Esophagus muscularis mucosa (tissue), 4 donors: ENCODE data around the gene UBASH3B. TPM values are rescaled to one million over a fixed set of nuclear protein-coding genes. Genes with fewer than 3 reads are reported as not detected.
A peak's percentile ranks its signal among the peaks of the same experiment; 100 is the strongest.
"Not testable (repeated sequence)": the region's sequence is repeated elsewhere in the genome, so short reads cannot be mapped to it uniquely, and the experiment has no call there.

Experiments used
- DNase-seq: peaks from one replicate; pipeline ENCODE4 v3.0.0-alpha.2; 2017; ENCODE audit errors: extremely low spot score
- H3K27ac ChIP-seq, 4 donors: fragments of 200-600 bp; sonication (generic); replicated peaks in 1 of 4; 1 replicate in 3 of 4; 2 replicates in 1 of 4; pipeline ENCODE4 v1.5.1; 2016 to 2019; ENCODE audit warnings: mild to moderate bottlenecking in 1 of 4
- H3K27me3 ChIP-seq, 4 donors: fragments of 200-600 bp; sonication (generic); one replicate each; pipeline versions ENCODE4 v1.5.1 to v1.6.0; 2016 to 2019
- H3K36me3 ChIP-seq, 4 donors: fragments of 200-600 bp; sonication (generic); one replicate each; pipeline ENCODE4 v1.5.1; 2016 to 2019
- H3K4me1 ChIP-seq, 4 donors: fragments of 200-600 bp; sonication (generic); one replicate each; pipeline ENCODE4 v1.5.1; 2016 to 2019
- H3K4me3 ChIP-seq, 4 donors: fragments of 200-600 bp; sonication (generic); 1 replicate in 2 of 4; 2 replicates in 2 of 4; pipeline ENCODE4 v1.5.1; 2016 to 2019; ENCODE audit warnings: mild to moderate bottlenecking in 4 of 4, moderate library complexity in 1 of 4
- H3K9me3 ChIP-seq, 4 donors: fragments of 200-600 bp; sonication (generic); 1 replicate in 3 of 4; 2 replicates in 1 of 4; pipeline ENCODE4 v1.5.1; 2016 to 2019
- CTCF ChIP-seq, 3 experiments: fragments of 200-600 bp in 2 of 3; fragments of 450-650 bp in 1 of 3; sonication (generic) in 2 of 3; IDR thresholded peaks; one replicate each; pipeline ENCODE4 v1.5.1; 2017 to 2019; ENCODE audit warnings: antibody characterized with exemption in 3 of 3, mild to moderate bottlenecking in 2 of 3, moderate library complexity in 1 of 3
- EP300 ChIP-seq: sonication (generic); formaldehyde crosslinking; IDR thresholded peaks from one replicate; pipeline ENCODE4 v1.6.1; 2017; ENCODE audit warnings: antibody characterized with exemption
- POLR2A ChIP-seq: fragments of 450-650 bp; IDR thresholded peaks from one replicate; pipeline ENCODE4 v1.6.1; 2017; ENCODE audit warnings: antibody characterized with exemption, moderate library complexity, mild to moderate bottlenecking, low read depth
- POLR2AphosphoS5 ChIP-seq, 2 donors: sonication (generic); formaldehyde crosslinking; IDR thresholded peaks; one replicate each; pipeline ENCODE4 v1.6.1; 2017; ENCODE audit warnings: antibody characterized with exemption in 2 of 2
- WGBS: methylation state at CpG from one replicate; pipeline ENCODE4 v1.1.5; 2018; 5-methylcytosine and 5-hydroxymethylcytosine counted together
- intact Hi-C: fragments of 100-400 bp; cut with DNase I; formaldehyde crosslinking; loops from one replicate; pipeline ENCODE4 v1.15.1; 2023
- total RNA-seq, 4 donors: library from RNA; depleted of rRNA; stranded (reverse); fragments of >200 nt; gene quantifications; one replicate each; pipeline versions ENCODE4 v1.1.0 to v1.2.1, GENCODE V29; 2016

UBASH3B gene
- 1 to 10 TPM in 3 of 4 donors, under 1 TPM in 1; 0.42 to 6.8 (median 1.7) TPM for total RNA-seq

GRCh38 chr11:122655527-122656072 is at the start of gene UBASH3B:
TSS of gene UBASH3B (plus strand) at chr11:122655722. CDS start at chr11:122656050, 328 bp downstream.
- peak within 1 kb of the TSS; percentile 84 to 94 (median 85) for H3K27ac ChIP-seq
- H3K9me3 ChIP-seq: no peaks in the 10 kb centered on the region
- 1% methylated on average over 20 of the region's 39 CpGs for WGBS
- H3K36me3 ChIP-seq: no peaks in the 10 kb centered on the region
- intact Hi-C loops: no loop called here
- TF ChIP-seq POLR2AphosphoS5 (IDR thresholded peaks at IDR 0.05): peak in 1 of 2 donors; percentile 33
- TF ChIP-seq POLR2A: no peak
- peak in 1 of 3 experiments; percentile 18 for TF ChIP-seq CTCF (IDR thresholded peaks at IDR 0.05)
- no peak for TF ChIP-seq EP300
- H3K4me3 ChIP-seq: peak within 1 kb of the TSS; percentile 68 to 90 (median 74)
- H3K27me3 ChIP-seq: peaks cover 0 to 21% (median 0%) of the 10 kb centered on the region in 4 donors
- DNase-seq: peak; percentile 94
- peaks cover 9 to 18% (median 17%) of the 10 kb centered on the region in 4 donors for H3K4me1 ChIP-seq

- H3K27ac ChIP-seq, DNase-seq, H3K36me3 ChIP-seq, H3K9me3 ChIP-seq, intact Hi-C loops, H3K27me3 ChIP-seq, H3K4me3 ChIP-seq, H3K4me1 ChIP-seq: not testable (repeated sequence)
- 58% methylated on average over 2 of the region's 2 CpGs for WGBS
These were observed 48.4 kb upstream of the UBASH3B start for GRCh38 chr11:122607162-122607561.

DNA sequence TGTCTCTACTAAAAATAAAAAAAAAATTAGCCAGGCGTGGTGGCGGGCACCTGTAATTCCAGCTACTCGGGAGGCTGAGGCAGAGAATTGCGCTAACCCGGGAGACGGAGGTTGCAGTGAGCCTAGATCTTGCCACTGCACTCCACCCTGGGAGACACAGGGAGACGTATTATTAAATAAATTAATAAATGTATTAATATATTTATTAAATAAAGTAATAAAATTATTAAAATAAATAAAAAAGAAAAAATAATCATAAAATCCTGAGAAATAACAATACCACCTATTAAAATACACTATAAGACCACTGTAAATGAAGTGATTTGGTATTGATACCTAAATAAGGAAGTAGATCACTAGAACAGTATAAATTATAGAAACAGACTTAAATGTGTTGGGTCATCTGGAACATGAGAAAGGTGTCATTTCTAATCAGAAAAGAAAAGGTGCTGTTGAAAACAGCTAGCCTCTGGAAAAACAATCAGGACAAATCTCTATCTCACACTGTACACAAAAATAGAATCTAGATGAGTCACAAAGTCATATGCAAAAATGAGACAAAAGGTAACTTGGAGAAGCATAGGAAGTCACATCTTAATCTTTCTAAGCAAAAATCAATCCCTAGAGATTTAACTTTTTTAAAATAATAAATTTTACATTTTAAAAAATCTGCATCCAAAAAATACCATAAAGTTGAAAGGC is 43.2 kb upstream of the UBASH3B start:
- DNase-seq: no peak
- H3K9me3 ChIP-seq: no peaks in the 10 kb centered on the region

GRCh38 chr11:122616718-122617117 is 38.8 kb upstream of the UBASH3B start:
- DNase-seq: no peak
- 55% methylated on average over 4 of the region's 4 CpGs for WGBS
- H3K27me3 ChIP-seq: no peaks in the 10 kb centered on the region
- H3K4me1 ChIP-seq: no peaks in the 10 kb centered on the region
- H3K36me3 ChIP-seq: no peaks in the 10 kb centered on the region
- TF ChIP-seq POLR2AphosphoS5 (IDR thresholded peaks at IDR 0.05) (no peak), CTCF (IDR thresholded peaks at IDR 0.05) (no peak), EP300 (no peak), POLR2A (no peak)
- H3K4me3 ChIP-seq: no peak overlapping the region
- H3K9me3 ChIP-seq: peaks cover 0 to 7% (median 3%) of the 10 kb centered on the region in 4 donors
- H3K27ac ChIP-seq: no peak overlapping the region
- intact Hi-C loops: no loop called here

More for the DNA sequence above, 43.2 kb upstream of the UBASH3B start:
- H3K4me1 ChIP-seq: no peaks in the 10 kb centered on the region
- no peak for TF ChIP-seq POLR2A
- TF ChIP-seq CTCF (IDR thresholded peaks at IDR 0.05): no peak
- TF ChIP-seq EP300: no peak
- TF ChIP-seq POLR2AphosphoS5 (IDR thresholded peaks at IDR 0.05): no peak
- H3K36me3 ChIP-seq: no peaks in the 10 kb centered on the region
- H3K4me3 ChIP-seq: no peak overlapping the region
- WGBS: 97% methylated on average over 7 of the region's 7 CpGs
- H3K27ac ChIP-seq: no peak overlapping the region
- no peaks in the 10 kb centered on the region for H3K27me3 ChIP-seq
- intact Hi-C loops: no loop called here

- TF ChIP-seq EP300 (no peak), POLR2AphosphoS5 (IDR thresholded peaks at IDR 0.05) (no peak), POLR2A (no peak), CTCF (IDR thresholded peaks at IDR 0.05) (no peak)
- Histone ChIP-seq H3K4me3 (no peak overlapping the region), H3K4me1 (no peaks in the 10 kb centered on the region), H3K27ac (no peak overlapping the region), H3K9me3 (peaks cover 0 to 7% (median 3%) of the 10 kb centered on the region in 4 donors), H3K27me3 (no peaks in the 10 kb centered on the region), H3K36me3 (no peaks in the 10 kb centered on the region)
- no peak for DNase-seq
- 81% methylated on average over 5 of the region's 5 CpGs for WGBS
- intact Hi-C loops: no loop called here
These were observed 38.2 kb upstream of the UBASH3B start for GRCh38 chr11:122617297-122617696.
